Stomach (tissue), 9 donors: ENCODE measurements around the gene FAS. TPM values are rescaled to one million over a fixed set of nuclear protein-coding genes. Genes with fewer than 3 reads are reported as not detected.
A peak's percentile ranks its signal among the peaks of the same experiment; 100 is the strongest.

Experiments used
- DNase-seq, 2 donors: peaks; one replicate each; pipeline versions ENCODE4 v3.0.0 to v3.0.0-alpha.2; 2013 to 2019
- H3K27ac ChIP-seq, 5 donors: fragments of 200-600 bp in 4 of 5; sonication (generic) in 4 of 5; one replicate each; pipeline ENCODE4 v1.5.1; 2013 to 2019; ENCODE audit warnings: mild to moderate bottlenecking in 1 of 5, moderate library complexity in 1 of 5
- H3K27me3 ChIP-seq, 3 donors: fragments of 200-600 bp; sonication (generic); one replicate each; pipeline ENCODE4 v1.5.1; 2017 to 2019; ENCODE audit warnings: mixed run types in 1 of 3
- H3K36me3 ChIP-seq, 4 donors: fragments of 200-600 bp; sonication (generic); 1 replicate in 3 of 4; 2 replicates in 1 of 4; pipeline ENCODE4 v1.5.1; 2016 to 2019
- H3K4me1 ChIP-seq, 4 donors: fragments of 200-600 bp; sonication (generic); one replicate each; pipeline ENCODE4 v1.5.1; 2016 to 2019
- H3K4me3 ChIP-seq, 4 donors: fragments of 200-600 bp; sonication (generic) in 3 of 4; one replicate each; pipeline ENCODE4 v1.5.1; 2016 to 2019; ENCODE audit warnings: mild to moderate bottlenecking in 1 of 4
- H3K9me3 ChIP-seq, 4 donors: fragments of 200-600 bp; sonication (generic); one replicate each; pipeline ENCODE4 v1.5.1; 2016 to 2019
- CTCF ChIP-seq, 7 experiments: fragments of 450-650 bp in 4 of 7; fragments of 200-600 bp in 3 of 7; sonication (generic) in 3 of 7; IDR thresholded peaks; one replicate each; pipeline ENCODE4 v1.5.1; 2016 to 2019; ENCODE audit warnings: antibody characterized with exemption in 7 of 7, control low read depth in 2 of 7, mild to moderate bottlenecking in 1 of 7
- EP300 ChIP-seq: sonication (generic); formaldehyde crosslinking; IDR thresholded peaks from one replicate; pipeline ENCODE4 v1.6.1; 2017; ENCODE audit warnings: antibody characterized with exemption
- POLR2A ChIP-seq, 4 donors: fragments of 450-650 bp; IDR thresholded peaks; one replicate each; pipeline ENCODE4 v1.6.1; 2016; ENCODE audit warnings: antibody characterized with exemption in 4 of 4, control low read depth in 2 of 4, mild to moderate bottlenecking in 1 of 4, moderate library complexity in 1 of 4
- POLR2AphosphoS5 ChIP-seq, 3 donors: sonication (generic); formaldehyde crosslinking; IDR thresholded peaks; one replicate each; pipeline ENCODE4 v1.6.1; 2016; ENCODE audit warnings: antibody characterized with exemption in 3 of 3
- WGBS, 5 donors: extraction: QIAGEN DNeasy Blood & Tissue Kit in 3 of 5; methylation state at CpG; one replicate each; pipeline versions ENCODE4 v1.1.5 to v1.1.7; 2013 to 2018; 5-methylcytosine and 5-hydroxymethylcytosine counted together
- intact Hi-C: fragments of 100-400 bp; cut with DNase I; formaldehyde crosslinking; loops from one replicate; pipeline ENCODE4 v1.15.1; 2023; ENCODE audit warnings: low total_unique reads
- polyA plus RNA-seq, 3 donors: library from polyadenylated mRNA; stranded (reverse); fragments of 200-250 nt; gene quantifications; one replicate each; pipeline ENCODE4 v1.2.3, GENCODE V29; 2013
- total RNA-seq, 5 donors: library from RNA; depleted of rRNA; stranded (reverse); fragments of >200 nt; gene quantifications; one replicate each; pipeline versions ENCODE4 v1.1.0 to v1.2.3, GENCODE V29; 2014 to 2016
- donor health status: healthy with polysubstance abuse.
- donor health status: Bipolar disorder and iron deficiency.
- donor health status: healthy.

The FAS gene
- total and polyA plus RNA-seq, 8 donors = 5.0 to 107 (median 19.3) TPM; not detected in 1

GRCh38 chr10:88949912-88950837 lies 40.4 kb upstream of the FAS start:
- WGBS, 5 donors = 48 to 78% (median 62%) methylated on average over 3 of the region's 3 CpGs

GRCh38 chr10:88952647-88953111 lies 37.9 kb upstream of the FAS start, which contains the start of gene ACTA2:
Gene ACTA2, minus strand, starts transcription at chr10:88952773. Its CDS starts 3,843 bp downstream, at chr10:88948930.
- DNase-seq = peak; percentile 39 to 87
- Histone ChIP-seq H3K4me3 (peak within 1 kb of the TSS; percentile 28 to 48 (median 44)), H3K27ac (peak within 1 kb of the TSS; percentile 14 to 91 (median 84)), H3K27me3 (no peaks in the 10 kb centered on the region), H3K9me3 (no peaks in the 10 kb centered on the region), H3K36me3 (peaks cover 0 to 15% (median 0%) of the 10 kb centered on the region in 4 donors), H3K4me1 (peaks cover 0 to 7% (median 2%) of the 10 kb centered on the region in 4 donors)
- peak; percentile 95 to 98 (median 96) for TF ChIP-seq POLR2AphosphoS5 (IDR thresholded peaks at IDR 0.05)
- peak in 1 of 4 donors; percentile 32 for TF ChIP-seq POLR2A (IDR thresholded peaks at IDR 0.05)
- no peak for TF ChIP-seq EP300
- intact Hi-C loops = no loop called here
- 58 to 74% (median 73%) methylated on average over 8 of the region's 8 CpGs for WGBS, 5 donors

More at GRCh38 chr10:88949912-88950837, 40.4 kb upstream of the FAS start:
- H3K9me3 ChIP-seq = no peaks in the 10 kb centered on the region
- peaks cover 0 to 34% (median 4%) of the 10 kb centered on the region in 4 donors for H3K36me3 ChIP-seq
- peaks cover 0 to 19% (median 7%) of the 10 kb centered on the region in 4 donors for H3K4me1 ChIP-seq
- intact Hi-C loops = no loop called here
- H3K4me3 ChIP-seq = peak overlapping the region; percentile 28 to 48 (median 44)
- peak overlapping the region in 4 of 5 donors; percentile 77 to 91 (median 86) for H3K27ac ChIP-seq
- no peak for TF ChIP-seq CTCF (IDR thresholded peaks at IDR 0.05)
- no peak for TF ChIP-seq POLR2AphosphoS5 (IDR thresholded peaks at IDR 0.05)
- no peak for TF ChIP-seq POLR2A (IDR thresholded peaks at IDR 0.05)
- no peak for TF ChIP-seq EP300
- no peaks in the 10 kb centered on the region for H3K27me3 ChIP-seq
- DNase-seq = no peak

GRCh38 chr10:88953662-88954061 lies 36.9 kb upstream of the FAS start:
- Histone ChIP-seq H3K36me3 (peaks cover 0 to 6% (median 0%) of the 10 kb centered on the region in 4 donors), H3K9me3 (no peaks in the 10 kb centered on the region), H3K4me3 (no peak overlapping the region), H3K27ac (peak overlapping the region in 4 of 5 donors; percentile 77 to 91 (median 86)), H3K4me1 (peaks cover 0 to 7% (median 2%) of the 10 kb centered on the region in 4 donors), H3K27me3 (no peaks in the 10 kb centered on the region)
- no peak for DNase-seq
- TF ChIP-seq EP300 (no peak), CTCF (IDR thresholded peaks at IDR 0.05) (no peak), POLR2A (IDR thresholded peaks at IDR 0.05) (no peak), POLR2AphosphoS5 (IDR thresholded peaks at IDR 0.05) (no peak)
- intact Hi-C loops = no loop called here
- 55 to 87% (median 82%) methylated on average over 5 of the region's 5 CpGs for WGBS, 5 donors

- DNase-seq = no peak
- Histone ChIP-seq H3K4me1 (peaks cover 0 to 7% (median 2%) of the 10 kb centered on the region in 4 donors), H3K27me3 (no peaks in the 10 kb centered on the region), H3K27ac (peak overlapping the region in 3 of 5 donors; percentile 22 to 91 (median 84)), H3K36me3 (no peaks in the 10 kb centered on the region), H3K4me3 (no peak overlapping the region), H3K9me3 (no peaks in the 10 kb centered on the region)
- TF ChIP-seq POLR2A (IDR thresholded peaks at IDR 0.05) (no peak), EP300 (no peak), CTCF (IDR thresholded peaks at IDR 0.05) (no peak)
- 66 to 92% (median 90%) methylated on average over 4 of the region's 4 CpGs for WGBS, 5 donors
- intact Hi-C loops = no loop called here
These were observed 36.0 kb upstream of the FAS start for GRCh38 chr10:88954458-88955083.
